HEK293 (cell line): ENCODE data around the gene PLEKHA7.

Experiments
- SP7 ChIP-seq: fragments of 450-650 bp; formaldehyde crosslinking; IDR thresholded peaks from 2 replicates; pipeline ENCODE4 v1.5.1; 2016; ENCODE audit warnings: missing biosample characterization, missing genetic modification characterization
- TCF7L2 ChIP-seq: IDR thresholded peaks from 2 replicates; pipeline ENCODE4 v1.6.1; 2011; ENCODE audit warnings: low read depth, mild to moderate bottlenecking, inconsistent platforms, low read length, moderate library complexity, borderline replicate concordance
- ZBTB8A ChIP-seq: fragments of 450-650 bp; formaldehyde crosslinking; IDR thresholded peaks from 2 replicates; pipeline ENCODE4 v1.5.1; 2016; ENCODE audit warnings: missing biosample characterization, missing genetic modification characterization
- ZNF140 ChIP-seq: fragments of 450-650 bp; formaldehyde crosslinking; IDR thresholded peaks from 2 replicates; pipeline ENCODE4 v1.5.1; 2016; ENCODE audit warnings: missing biosample characterization, missing genetic modification characterization
- ZNF16 ChIP-seq: fragments of 450-650 bp; formaldehyde crosslinking; IDR thresholded peaks from 2 replicates; pipeline ENCODE4 v1.5.1; 2016; ENCODE audit warnings: low read depth, missing biosample characterization, missing genetic modification characterization
- ZNF274 ChIP-seq, 2 experiments: fragments of 200-500 bp in 1 of 2; fragments of 450-650 bp in 1 of 2; sonication (Bioruptor generic) in 1 of 2; formaldehyde crosslinking in 1 of 2; IDR thresholded peaks; 2 replicates each; pipeline versions ENCODE4 v1.5.1 to v1.6.1; 2014 to 2016; ENCODE audit warnings: borderline replicate concordance in 1 of 2, inconsistent platforms in 1 of 2, low read length in 1 of 2, missing biosample characterization in 1 of 2, missing genetic modification characterization in 1 of 2
- ZNF302 ChIP-seq: fragments of 450-650 bp; formaldehyde crosslinking; IDR thresholded peaks from 2 replicates; pipeline ENCODE4 v1.5.1; 2016; ENCODE audit warnings: missing biosample characterization, missing genetic modification characterization, low read depth
- ZNF548 ChIP-seq: fragments of 450-650 bp; formaldehyde crosslinking; IDR thresholded peaks from 2 replicates; pipeline ENCODE4 v1.5.1; 2016; ENCODE audit warnings: missing biosample characterization, missing genetic modification characterization
- ZNF629 ChIP-seq: fragments of 450-650 bp; formaldehyde crosslinking; IDR thresholded peaks from 2 replicates; pipeline ENCODE4 v1.5.1; 2017; ENCODE audit warnings: missing biosample characterization, missing genetic modification characterization
- TF ChIP-seq, protein P1 (sequence below): fragments of 450-650 bp; formaldehyde crosslinking; IDR thresholded peaks from 2 replicates; pipeline ENCODE4 v1.5.1; 2016; ENCODE audit warnings: missing biosample characterization, missing genetic modification characterization
- TF ChIP-seq, protein P2 (sequence below): fragments of 450-650 bp; formaldehyde crosslinking; conservative IDR thresholded peaks from 2 replicates; pipeline ENCODE4 v1.5.1; 2016; ENCODE audit warnings: low read depth, missing biosample characterization, missing genetic modification characterization

DNA sequence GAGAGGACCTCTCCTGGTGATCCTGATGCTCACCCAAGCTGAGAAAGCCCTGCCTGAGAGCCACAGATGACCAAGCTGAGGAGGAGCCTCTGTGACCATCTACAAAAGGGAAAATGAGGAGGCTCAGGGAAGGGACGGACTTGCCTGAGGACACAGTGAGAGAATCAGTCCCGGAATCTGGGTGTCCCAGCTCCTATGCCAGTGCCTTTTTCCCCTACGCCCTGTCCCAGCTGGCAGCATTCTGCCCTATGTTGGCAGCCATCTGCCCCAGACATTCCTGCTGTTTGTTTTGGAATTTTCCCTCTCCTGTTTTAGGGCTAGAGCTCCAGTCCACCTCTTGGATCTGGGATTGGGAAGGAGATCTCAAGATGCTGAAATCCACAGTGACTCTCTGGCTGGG lies 221.2 kb downstream of the PLEKHA7 start:
- TF ChIP-seq ZBTB8A (tag by site-specific recombination) (no peak), TCF7L2 (no peak), ZNF140 (tag by site-specific recombination) (no peak), ZNF16 (no peak), ZNF548 (no peak), ZNF274 (IDR thresholded peaks at IDR 0.05; ENCODE audit: low read length) (no peak), ZNF274 (tag by site-specific recombination; IDR thresholded peaks at IDR 0.05; ENCODE audit: borderline replicate concordance) (no peak), ZNF302 (no peak), SP7 (tag by site-specific recombination) (no peak), ZNF629 (tag by site-specific recombination) (no peak)
- TF ChIP-seq, protein P1, sequence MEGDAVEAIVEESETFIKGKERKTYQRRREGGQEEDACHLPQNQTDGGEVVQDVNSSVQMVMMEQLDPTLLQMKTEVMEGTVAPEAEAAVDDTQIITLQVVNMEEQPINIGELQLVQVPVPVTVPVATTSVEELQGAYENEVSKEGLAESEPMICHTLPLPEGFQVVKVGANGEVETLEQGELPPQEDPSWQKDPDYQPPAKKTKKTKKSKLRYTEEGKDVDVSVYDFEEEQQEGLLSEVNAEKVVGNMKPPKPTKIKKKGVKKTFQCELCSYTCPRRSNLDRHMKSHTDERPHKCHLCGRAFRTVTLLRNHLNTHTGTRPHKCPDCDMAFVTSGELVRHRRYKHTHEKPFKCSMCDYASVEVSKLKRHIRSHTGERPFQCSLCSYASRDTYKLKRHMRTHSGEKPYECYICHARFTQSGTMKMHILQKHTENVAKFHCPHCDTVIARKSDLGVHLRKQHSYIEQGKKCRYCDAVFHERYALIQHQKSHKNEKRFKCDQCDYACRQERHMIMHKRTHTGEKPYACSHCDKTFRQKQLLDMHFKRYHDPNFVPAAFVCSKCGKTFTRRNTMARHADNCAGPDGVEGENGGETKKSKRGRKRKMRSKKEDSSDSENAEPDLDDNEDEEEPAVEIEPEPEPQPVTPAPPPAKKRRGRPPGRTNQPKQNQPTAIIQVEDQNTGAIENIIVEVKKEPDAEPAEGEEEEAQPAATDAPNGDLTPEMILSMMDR = no peak
- TF ChIP-seq, protein P2, sequence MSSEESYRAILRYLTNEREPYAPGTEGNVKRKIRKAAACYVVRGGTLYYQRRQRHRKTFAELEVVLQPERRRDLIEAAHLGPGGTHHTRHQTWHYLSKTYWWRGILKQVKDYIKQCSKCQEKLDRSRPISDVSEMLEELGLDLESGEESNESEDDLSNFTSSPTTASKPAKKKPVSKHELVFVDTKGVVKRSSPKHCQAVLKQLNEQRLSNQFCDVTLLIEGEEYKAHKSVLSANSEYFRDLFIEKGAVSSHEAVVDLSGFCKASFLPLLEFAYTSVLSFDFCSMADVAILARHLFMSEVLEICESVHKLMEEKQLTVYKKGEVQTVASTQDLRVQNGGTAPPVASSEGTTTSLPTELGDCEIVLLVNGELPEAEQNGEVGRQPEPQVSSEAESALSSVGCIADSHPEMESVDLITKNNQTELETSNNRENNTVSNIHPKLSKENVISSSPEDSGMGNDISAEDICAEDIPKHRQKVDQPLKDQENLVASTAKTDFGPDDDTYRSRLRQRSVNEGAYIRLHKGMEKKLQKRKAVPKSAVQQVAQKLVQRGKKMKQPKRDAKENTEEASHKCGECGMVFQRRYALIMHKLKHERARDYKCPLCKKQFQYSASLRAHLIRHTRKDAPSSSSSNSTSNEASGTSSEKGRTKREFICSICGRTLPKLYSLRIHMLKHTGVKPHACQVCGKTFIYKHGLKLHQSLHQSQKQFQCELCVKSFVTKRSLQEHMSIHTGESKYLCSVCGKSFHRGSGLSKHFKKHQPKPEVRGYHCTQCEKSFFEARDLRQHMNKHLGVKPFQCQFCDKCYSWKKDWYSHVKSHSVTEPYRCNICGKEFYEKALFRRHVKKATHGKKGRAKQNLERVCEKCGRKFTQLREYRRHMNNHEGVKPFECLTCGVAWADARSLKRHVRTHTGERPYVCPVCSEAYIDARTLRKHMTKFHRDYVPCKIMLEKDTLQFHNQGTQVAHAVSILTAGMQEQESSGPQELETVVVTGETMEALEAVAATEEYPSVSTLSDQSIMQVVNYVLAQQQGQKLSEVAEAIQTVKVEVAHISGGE (tag by site-specific recombination) = no peak
